HEK293 (cell line): ENCODE results near the gene DDRGK1.

ENCODE experiments used
- SP3 ChIP-seq: fragments of 450-650 bp; formaldehyde crosslinking; IDR thresholded peaks from 2 replicates; pipeline ENCODE4 v1.5.1; 2016; ENCODE audit warnings: missing biosample characterization, missing genetic modification characterization
- ZNF292 ChIP-seq: fragments of 450-650 bp; formaldehyde crosslinking; IDR thresholded peaks from 2 replicates; pipeline ENCODE4 v1.5.1; 2016; ENCODE audit warnings: low read depth, missing biosample characterization, missing genetic modification characterization, borderline replicate concordance
- ZNF792 ChIP-seq: fragments of 450-650 bp; formaldehyde crosslinking; IDR thresholded peaks from 2 replicates; pipeline ENCODE4 v1.5.1; 2016; ENCODE audit warnings: missing biosample characterization, missing genetic modification characterization

DNA sequence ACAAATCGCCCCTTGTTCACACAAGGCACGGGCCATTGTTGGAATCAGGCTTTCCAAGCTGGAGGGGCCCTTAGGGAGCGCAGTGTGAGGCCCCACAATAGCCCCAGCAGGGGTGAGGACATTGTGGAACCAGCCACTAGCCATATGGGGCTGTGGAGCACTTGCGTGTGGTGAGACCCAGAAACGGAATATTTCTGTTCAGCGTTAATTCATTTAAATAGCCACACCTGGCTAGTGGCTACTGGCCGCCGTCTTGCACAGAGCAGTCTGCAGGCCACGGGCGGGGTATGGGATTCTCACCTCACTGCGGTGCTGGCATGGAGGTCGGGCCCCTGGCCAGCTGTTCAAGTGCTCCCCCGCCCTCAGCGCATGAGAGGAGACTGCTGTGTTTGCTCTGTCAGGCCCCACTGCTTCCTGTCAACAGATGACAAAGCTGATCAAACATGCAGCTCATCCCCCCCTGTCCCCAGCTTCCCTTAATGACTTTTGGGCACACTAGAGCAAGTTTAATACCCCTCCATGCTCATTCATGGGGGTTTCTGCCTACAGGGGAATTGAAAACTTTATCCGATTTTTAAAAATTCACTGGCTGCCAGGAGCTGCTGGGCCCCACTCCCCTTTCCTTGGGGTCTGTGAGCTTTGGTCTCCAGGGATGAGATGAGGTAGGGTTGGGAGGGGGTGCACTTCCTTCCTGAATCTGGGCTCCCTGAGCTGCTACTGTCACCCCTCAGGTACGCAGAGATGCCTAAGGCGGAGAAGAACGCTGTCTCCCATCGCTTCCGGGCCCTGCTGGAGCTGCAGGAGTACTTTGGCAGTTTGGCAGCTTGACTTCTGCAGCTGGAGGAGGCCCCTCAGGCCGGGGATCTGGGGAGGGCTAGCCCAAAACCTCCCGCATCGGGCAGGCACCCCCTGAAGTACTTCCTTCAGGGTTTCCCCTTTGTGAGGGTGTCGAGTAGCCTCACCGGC, 18.4 kb upstream of the DDRGK1 start:
- TF ChIP-seq SP3 (tag by site-specific recombination) = no peak
- TF ChIP-seq ZNF792 (tag by site-specific recombination) = no peak
- no peak for TF ChIP-seq ZNF292
